Prostate gland (tissue), 2 donors: ENCODE measurements around the gene IL12RB2. TPM values are rescaled to one million over a fixed set of nuclear protein-coding genes. Genes with fewer than 3 reads are reported as not detected.

ENCODE experiments used
- DNase-seq: peaks from one replicate; pipeline ENCODE4 v3.0.0-alpha.2; 2019; ENCODE audit warnings: low spot score
- H3K27ac ChIP-seq, 2 donors: fragments of 200-600 bp; sonication (generic); 2 replicates each; pipeline ENCODE4 v1.5.1; 2017 to 2019
- H3K27me3 ChIP-seq: fragments of 200-600 bp; sonication (generic); replicated peaks from 2 replicates; pipeline ENCODE4 v1.5.1; 2019; ENCODE audit not compliant: insufficient read depth
- H3K36me3 ChIP-seq, 2 donors: fragments of 200-600 bp; sonication (generic); 1 replicate in 1 of 2; 2 replicates in 1 of 2; pipeline versions ENCODE4 v1.5.1 to v1.8.1; 2017 to 2019
- H3K4me1 ChIP-seq: fragments of 200-600 bp; sonication (generic); replicated peaks from 2 replicates; pipeline ENCODE4 v1.5.1; 2019
- H3K4me3 ChIP-seq, 2 donors: fragments of 200-600 bp; sonication (generic); 2 replicates each; pipeline ENCODE4 v1.5.1; 2017 to 2019
- H3K9me3 ChIP-seq: fragments of 200-600 bp; sonication (generic); 2 replicates; pipeline ENCODE4 v1.5.1; 2017
- CTCF ChIP-seq, 4 experiments: fragments of 200-600 bp in 2 of 4; fragments of 450-650 bp in 2 of 4; sonication (generic) in 2 of 4; IDR thresholded peaks; 1 replicate in 3 of 4; 2 replicates in 1 of 4; pipeline ENCODE4 v1.5.1; 2016 to 2019; ENCODE audit warnings: antibody characterized with exemption in 4 of 4, mild to moderate bottlenecking in 2 of 4, moderate library complexity in 2 of 4
- POLR2A ChIP-seq: fragments of 450-650 bp; IDR thresholded peaks from one replicate; pipeline ENCODE4 v1.6.1; 2016; ENCODE audit warnings: antibody characterized with exemption, mild to moderate bottlenecking
- POLR2AphosphoS5 ChIP-seq: sonication (generic); formaldehyde crosslinking; IDR thresholded peaks from one replicate; pipeline ENCODE4 v1.6.1; 2017; ENCODE audit warnings: antibody characterized with exemption
- WGBS: methylation state at CpG from one replicate; pipeline ENCODE4 v1.1.5; 2018; 5-methylcytosine and 5-hydroxymethylcytosine counted together
- intact Hi-C: fragments of 100-400 bp; cut with DNase I; formaldehyde crosslinking; loops from one replicate; pipeline ENCODE4 v1.14.2; 2022
- total RNA-seq, 2 donors: library from RNA; depleted of rRNA; stranded (reverse); fragments of >200 nt; gene quantifications; one replicate each; pipeline ENCODE4 v1.1.0, GENCODE V29; 2016

Gene IL12RB2
- total RNA-seq, 2 donors from 2014 or later, result 0.18 to 1.6 TPM

- 97% methylated on average over 7 of the region's 7 CpGs for WGBS
- Histone ChIP-seq H3K4me1 (no peaks in the 10 kb centered on the region), H3K36me3 (no peaks in the 10 kb centered on the region), H3K9me3 (no peaks in the 10 kb centered on the region), H3K27me3 (no peaks in the 10 kb centered on the region), H3K27ac (no peak overlapping the region), H3K4me3 (no peak overlapping the region)
- no peak for DNase-seq
- intact Hi-C loops, result no loop called here
- TF ChIP-seq POLR2AphosphoS5, result no peak
- no peak for TF ChIP-seq CTCF (IDR thresholded peaks at IDR 0.05)
- TF ChIP-seq POLR2A, result no peak
These were observed 8.4 kb upstream of the IL12RB2 start for GRCh38 chr1:67299296-67299695.

- Histone ChIP-seq H3K27me3 (no peaks in the 10 kb centered on the region), H3K36me3 (no peaks in the 10 kb centered on the region), H3K9me3 (no peaks in the 10 kb centered on the region), H3K4me1 (no peaks in the 10 kb centered on the region), H3K4me3 (no peak overlapping the region), H3K27ac (no peak overlapping the region)
- no peak for TF ChIP-seq POLR2AphosphoS5
- no peak for TF ChIP-seq POLR2A
- TF ChIP-seq CTCF (IDR thresholded peaks at IDR 0.05), result no peak
- WGBS, result 39% methylated on average over 2 of the region's 2 CpGs
- intact Hi-C loops, result no loop called here
- DNase-seq, result no peak
These were observed 7.1 kb upstream of the IL12RB2 start for GRCh38 chr1:67300561-67300960.

- no peak for TF ChIP-seq CTCF (IDR thresholded peaks at IDR 0.05)
- no peak for TF ChIP-seq POLR2A
- no peak for TF ChIP-seq POLR2AphosphoS5
- Histone ChIP-seq H3K27ac (no peak overlapping the region), H3K4me3 (no peak overlapping the region), H3K27me3 (peaks cover 2% of the 10 kb centered on the region), H3K9me3 (no peaks in the 10 kb centered on the region), H3K36me3 (no peaks in the 10 kb centered on the region), H3K4me1 (no peaks in the 10 kb centered on the region)
- no peak for DNase-seq
- intact Hi-C loops, result no loop called here
- whole genome bisulfite sequencing, result 85% methylated on average over 3 of the region's 3 CpGs
These were observed 3.6 kb upstream of the IL12RB2 start for GRCh38 chr1:67304023-67304422.

- Histone ChIP-seq H3K9me3 (no peaks in the 10 kb centered on the region), H3K4me1 (no peaks in the 10 kb centered on the region), H3K27me3 (peaks cover 2% of the 10 kb centered on the region), H3K4me3 (no peak overlapping the region), H3K27ac (no peak overlapping the region), H3K36me3 (no peaks in the 10 kb centered on the region)
- 93% methylated on average over 7 of the region's 7 CpGs for WGBS
- TF ChIP-seq POLR2AphosphoS5, result no peak
- no peak for TF ChIP-seq CTCF (IDR thresholded peaks at IDR 0.05)
- TF ChIP-seq POLR2A, result no peak
- intact Hi-C loops, result no loop called here
- no peak for DNase-seq
These were observed 1.1 kb upstream of the IL12RB2 start for GRCh38 chr1:67306547-67306946.

GRCh38 chr1:67308136-67308535 lies 463 bp downstream of the IL12RB2 start:
- no peaks in the 10 kb centered on the region for H3K9me3 ChIP-seq
- TF ChIP-seq POLR2A (no peak), POLR2AphosphoS5 (no peak), CTCF (IDR thresholded peaks at IDR 0.05) (no peak)
- no peaks in the 10 kb centered on the region for H3K36me3 ChIP-seq
- H3K27ac ChIP-seq, result no peak overlapping the region
- H3K4me1 ChIP-seq, result no peaks in the 10 kb centered on the region
- peak overlapping the region; percentile 26 to 32 for H3K4me3 ChIP-seq
- no peak for DNase-seq
- 33% methylated on average over 15 of the region's 15 CpGs for WGBS
- intact Hi-C loops, result no loop called here
- peaks cover 2% of the 10 kb centered on the region for H3K27me3 ChIP-seq
